ENCODE measurements around the gene NRXN3. TPM values are rescaled to one million over a fixed set of nuclear protein-coding genes. Genes with fewer than 3 reads are reported as not detected.

The NRXN3 gene
- total and polyA plus RNA-seq, 2 of the 13 experiments (the other 11 are each of a cell fraction or from before 2014, with no cell fraction given) = 0.03 TPM; not detected in 1

DNA sequence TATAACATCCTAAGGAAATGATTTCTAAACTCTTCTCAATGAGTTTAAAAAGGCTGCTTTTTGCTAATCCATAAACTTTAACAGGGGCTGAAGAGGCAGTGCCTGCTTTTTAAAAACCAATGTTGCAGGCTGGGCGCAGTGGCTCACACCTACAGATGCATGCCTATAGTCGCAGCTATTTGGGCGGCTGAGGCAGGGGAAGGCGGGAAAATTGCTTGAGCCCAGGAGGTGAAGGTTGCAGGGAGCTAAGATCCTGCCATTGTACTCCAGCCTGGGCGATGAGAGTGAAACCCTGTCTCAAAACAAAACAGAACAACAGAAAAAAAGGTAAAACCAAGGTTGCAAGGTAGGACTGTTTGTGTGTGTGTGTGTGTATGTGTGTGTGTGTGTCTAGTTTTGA is 1509.9 kb downstream of the NRXN3 start (continued):
- TF ChIP-seq ZNF709 (CRISPR knock-in tag; IDR thresholded peaks at IDR 0.05) = no peak
- no peak for TF ChIP-seq ZNF790 (CRISPR knock-in tag; IDR thresholded peaks at IDR 0.05; ENCODE audit: borderline replicate concordance)
- TF ChIP-seq ARID2 (CRISPR knock-in tag; IDR thresholded peaks at IDR 0.05; ENCODE audit: borderline replicate concordance) = no peak

DNA sequence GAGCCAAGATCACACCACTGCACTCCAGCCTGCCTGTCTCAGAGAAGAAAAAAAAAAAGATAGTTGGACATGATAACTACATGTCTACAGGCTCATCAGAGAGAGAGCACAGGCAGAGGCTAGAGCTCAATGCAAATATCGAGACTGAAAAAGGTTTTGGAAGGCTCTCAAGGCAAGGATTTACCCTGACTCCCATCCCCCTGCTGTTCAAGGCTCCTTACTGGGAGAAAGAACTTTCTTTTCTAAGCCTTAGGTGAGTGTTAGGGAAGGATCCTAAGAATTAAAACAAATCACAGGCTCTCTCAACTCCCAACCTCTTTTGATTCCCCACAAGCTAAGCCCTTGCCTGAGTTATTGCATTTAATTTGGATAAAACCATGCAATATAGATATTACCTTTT is 1516.0 kb downstream of the NRXN3 start:
- DNase-seq (ENCODE audit: low spot score) (no peak), ATAC-seq (no peak), FAIRE-seq (no peak)
- Histone ChIP-seq H3K27me3 (ENCODE audit: control insufficient read depth in 1 of 2, insufficient read depth in 2 of 2, low read length in 2 of 2) (no peaks in the 10 kb centered on the region), H3K9me3 (ENCODE audit: low read length) (peaks cover 86% of the 10 kb centered on the region), H4K20me1 (ENCODE audit: insufficient read depth, low read length) (no peaks in the 10 kb centered on the region), H3K79me2 (ENCODE audit: insufficient read depth, low read length) (no peaks in the 10 kb centered on the region), H3K4me2 (ENCODE audit: low read depth, low read length) (no peak overlapping the region), H3K4me1 (ENCODE audit: insufficient read depth, low read length) (no peaks in the 10 kb centered on the region), H3K4me3 (replicated peaks in 1 of 3; ENCODE audit: insufficient read depth in 1 of 3, low read depth in 2 of 3, low read length in 3 of 3) (no peak overlapping the region), H3K9ac (ENCODE audit: insufficient read depth, low read depth, low read length) (no peak overlapping the region), H3K36me3 (replicated peaks in 1 of 2; ENCODE audit: control insufficient read depth in 1 of 2, insufficient read depth in 2 of 2, low read length in 2 of 2) (no peaks in the 10 kb centered on the region), H3K27ac (ENCODE audit: extremely low read length, insufficient read depth, low read length) (no peak overlapping the region), H2AFZ (ENCODE audit: low read length) (no peak overlapping the region)
- BruUV-seq (replicated peaks) = no TSS peak
- 0% methylated on average over 1 of the region's 1 CpG for WGBS (ENCODE audit: low lambda C conversion rate)
- POLR2A ChIA-PET = no interaction called here
- intact Hi-C loops (cut with micrococcal nuclease; ENCODE audit: unreplicated experiment) = no loop called here
- in situ Hi-C loops (cut with HindIII; ENCODE audit: extremely low pct_ligation_motif_present, low pct_unique_long_range_greater_than_20kb) = loop anchor here (25.0 kb wide), 1 partner anchor 99 kb away; no protein-coding TSS in a partner anchor
- CTCF ChIA-PET (ENCODE audit: low intra/inter-chr PET ratio, low total read pairs) = no interaction called here
- TF ChIP-seq MAF1 (CRISPR knock-in tag; IDR thresholded peaks at IDR 0.05; ENCODE audit: borderline replicate concordance) (no peak), TEAD3 (CRISPR knock-in tag; optimal IDR thresholded peaks at IDR 0.05; ENCODE audit: borderline replicate concordance) (no peak), HOXA7 (CRISPR knock-in tag; IDR thresholded peaks at IDR 0.05) (no peak), JUN (CRISPR knock-in tag; IDR thresholded peaks at IDR 0.05) (no peak)

DNA sequence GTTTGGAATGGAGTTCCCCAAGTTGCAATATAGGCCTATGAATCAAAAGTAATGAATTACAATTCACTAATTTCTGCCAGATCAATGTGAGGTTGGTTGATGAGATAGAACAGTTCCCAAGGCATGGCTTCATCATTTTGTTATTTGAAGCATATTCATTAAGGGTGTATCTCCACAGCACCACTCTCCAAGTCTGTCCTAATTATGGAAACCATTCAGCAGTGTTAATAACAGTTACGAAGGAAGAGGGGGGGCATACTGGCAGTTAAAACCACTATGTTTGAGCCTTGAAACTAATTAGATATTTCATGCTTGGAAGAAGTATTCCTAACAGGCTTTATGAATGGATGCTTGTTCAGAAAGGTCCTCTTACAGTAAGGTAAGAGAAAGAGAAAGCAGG is 1520.8 kb downstream of the NRXN3 start:
- Histone ChIP-seq H3K9me3 (ENCODE audit: low read length) (peaks cover 79% of the 10 kb centered on the region), H3K4me1 (ENCODE audit: insufficient read depth, low read length) (no peaks in the 10 kb centered on the region), H3K79me2 (ENCODE audit: insufficient read depth, low read length) (no peaks in the 10 kb centered on the region), H3K4me3 (replicated peaks in 1 of 3; ENCODE audit: insufficient read depth in 1 of 3, low read depth in 2 of 3, low read length in 3 of 3) (no peak overlapping the region), H3K36me3 (replicated peaks in 1 of 2; ENCODE audit: control insufficient read depth in 1 of 2, insufficient read depth in 2 of 2, low read length in 2 of 2) (no peaks in the 10 kb centered on the region), H3K27ac (ENCODE audit: extremely low read length, insufficient read depth, low read length) (no peak overlapping the region), H3K27me3 (ENCODE audit: control insufficient read depth in 1 of 2, insufficient read depth in 2 of 2, low read length in 2 of 2) (no peaks in the 10 kb centered on the region), H3K9ac (ENCODE audit: insufficient read depth, low read depth, low read length) (no peak overlapping the region), H4K20me1 (ENCODE audit: insufficient read depth, low read length) (no peaks in the 10 kb centered on the region), H2AFZ (ENCODE audit: low read length) (no peak overlapping the region), H3K4me2 (ENCODE audit: low read depth, low read length) (no peak overlapping the region)
- POLR2A ChIA-PET = no interaction called here
- FAIRE-seq (no peak), DNase-seq (ENCODE audit: low spot score) (no peak), ATAC-seq (no peak)
- intact Hi-C loops (cut with micrococcal nuclease; ENCODE audit: unreplicated experiment) = no loop called here
- 11% methylated on average over 1 of the region's 1 CpG for WGBS (ENCODE audit: low lambda C conversion rate)
- in situ Hi-C loops (cut with HindIII; ENCODE audit: extremely low pct_ligation_motif_present, low pct_unique_long_range_greater_than_20kb) = loop anchor here (25.0 kb wide), 1 partner anchor 104 kb away; no protein-coding TSS in a partner anchor
- CTCF ChIA-PET (ENCODE audit: low intra/inter-chr PET ratio, low total read pairs) = no interaction called here
- BruUV-seq (replicated peaks) = no TSS peak
- TF ChIP-seq, protein P1, sequence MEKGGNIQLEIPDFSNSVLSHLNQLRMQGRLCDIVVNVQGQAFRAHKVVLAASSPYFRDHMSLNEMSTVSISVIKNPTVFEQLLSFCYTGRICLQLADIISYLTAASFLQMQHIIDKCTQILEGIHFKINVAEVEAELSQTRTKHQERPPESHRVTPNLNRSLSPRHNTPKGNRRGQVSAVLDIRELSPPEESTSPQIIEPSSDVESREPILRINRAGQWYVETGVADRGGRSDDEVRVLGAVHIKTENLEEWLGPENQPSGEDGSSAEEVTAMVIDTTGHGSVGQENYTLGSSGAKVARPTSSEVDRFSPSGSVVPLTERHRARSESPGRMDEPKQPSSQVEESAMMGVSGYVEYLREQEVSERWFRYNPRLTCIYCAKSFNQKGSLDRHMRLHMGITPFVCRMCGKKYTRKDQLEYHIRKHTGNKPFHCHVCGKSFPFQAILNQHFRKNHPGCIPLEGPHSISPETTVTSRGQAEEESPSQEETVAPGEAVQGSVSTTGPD (CRISPR knock-in tag; IDR thresholded peaks at IDR 0.05) = no peak
- TF ChIP-seq PITX1 (CRISPR knock-in tag; IDR thresholded peaks at IDR 0.05) = no peak
- TF ChIP-seq, protein P2, sequence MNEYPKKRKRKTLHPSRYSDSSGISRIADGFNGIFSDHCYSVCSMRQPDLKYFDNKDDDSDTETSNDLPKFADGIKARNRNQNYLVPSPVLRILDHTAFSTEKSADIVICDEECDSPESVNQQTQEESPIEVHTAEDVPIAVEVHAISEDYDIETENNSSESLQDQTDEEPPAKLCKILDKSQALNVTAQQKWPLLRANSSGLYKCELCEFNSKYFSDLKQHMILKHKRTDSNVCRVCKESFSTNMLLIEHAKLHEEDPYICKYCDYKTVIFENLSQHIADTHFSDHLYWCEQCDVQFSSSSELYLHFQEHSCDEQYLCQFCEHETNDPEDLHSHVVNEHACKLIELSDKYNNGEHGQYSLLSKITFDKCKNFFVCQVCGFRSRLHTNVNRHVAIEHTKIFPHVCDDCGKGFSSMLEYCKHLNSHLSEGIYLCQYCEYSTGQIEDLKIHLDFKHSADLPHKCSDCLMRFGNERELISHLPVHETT (CRISPR knock-in tag; conservative IDR thresholded peaks at IDR 0.05) = no peak
- TF ChIP-seq ZNF136 (CRISPR knock-in tag; IDR thresholded peaks at IDR 0.05; ENCODE audit: low read depth) = no peak
- TF ChIP-seq NCOA1 (CRISPR knock-in tag; IDR thresholded peaks at IDR 0.05) = no peak

All from HepG2 (cell line).